Endometrial microvascular endothelial cells (primary cell): ENCODE data around the gene NLGN1. TPM values are rescaled to one million over a fixed set of nuclear protein-coding genes. Genes with fewer than 3 reads are reported as not detected.
"Not testable (repeated sequence)": the region's sequence is repeated elsewhere in the genome, so short reads cannot be mapped to it uniquely, and the experiment has no call there.

Experiments used
- in situ Hi-C: cut with HindIII; loops from 2 replicates; pipeline ENCODE4 v1.10.0; 2017; ENCODE audit warnings: low sequenced_read_pairs, low pct_unique_long_range_greater_than_20kb; ENCODE audit errors: inconsistent ontology term
- total RNA-seq: library from RNA; depleted of rRNA; stranded (reverse); fragments of >200 nt; gene quantifications from one replicate; pipeline ENCODE4 v1.2.3, GENCODE V29; 2015; ENCODE audit errors: inconsistent ontology term

Gene NLGN1
- total RNA-seq = 10.3 TPM

- in situ Hi-C loops = loop anchor here (25.0 kb wide), 1 partner anchor 585 kb away; no protein-coding TSS in a partner anchor
Measured at GRCh38 chr3:173397161-173398110, at the start of gene NLGN1. NLGN1 (plus strand) TSS chr3:173397744.

DNA sequence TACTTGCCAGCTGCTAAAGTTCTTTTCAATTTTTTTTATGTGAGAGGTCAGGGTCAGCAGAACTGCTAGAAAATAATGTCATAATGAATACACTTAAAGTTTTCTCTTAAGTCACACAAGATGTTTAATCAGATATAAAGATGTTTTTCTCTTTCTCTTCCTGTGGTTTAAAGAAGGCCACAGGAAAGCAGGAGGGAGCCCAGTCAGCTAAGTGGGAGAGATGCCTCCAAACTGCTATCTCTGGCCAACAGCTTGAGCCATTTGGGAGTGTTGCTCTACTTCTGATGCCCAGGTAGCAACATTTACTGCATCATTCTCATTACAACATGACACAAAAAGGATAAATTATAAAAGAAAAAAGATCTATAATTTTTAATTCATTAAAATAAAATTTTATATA, 45.7 kb upstream of the NLGN1 start:
- in situ Hi-C loops = no loop called here

- in situ Hi-C loops = not testable (repeated sequence)
Measured at GRCh38 chr3:173353137-173353536, 44.4 kb upstream of the NLGN1 start.

- in situ Hi-C loops = no loop called here
Measured at GRCh38 chr3:173354124-173354523, 43.4 kb upstream of the NLGN1 start.

DNA sequence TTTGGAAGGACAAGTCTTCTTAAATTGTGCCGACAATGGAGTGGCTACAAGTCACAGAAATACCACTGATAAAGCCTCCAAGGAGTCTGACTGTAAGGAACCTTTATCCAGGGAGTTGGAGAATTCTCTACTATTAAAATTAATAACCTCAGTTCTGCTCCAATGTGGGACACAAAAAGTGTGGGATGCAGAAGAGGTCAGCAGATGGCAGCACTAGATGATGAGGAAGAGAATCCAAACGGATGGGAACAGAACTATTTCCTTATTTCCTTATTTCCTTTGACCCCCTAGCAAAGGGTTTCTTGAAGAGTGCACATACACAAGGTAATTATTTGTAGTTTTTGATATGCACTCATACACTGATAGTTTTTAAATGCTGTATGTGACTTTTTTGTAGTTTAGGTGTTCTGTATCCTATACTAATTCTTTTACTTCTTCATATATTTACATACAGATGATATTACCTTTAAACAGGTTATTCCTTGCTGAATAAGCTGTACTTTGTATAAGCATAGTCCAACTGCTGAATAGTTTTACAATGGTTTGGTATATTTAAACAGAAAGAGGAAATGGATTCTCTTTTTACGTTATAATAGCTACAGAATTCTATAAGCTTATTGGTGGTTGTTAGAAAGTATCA, 25.6 kb upstream of the NLGN1 start:
- in situ Hi-C loops = no loop called here

- in situ Hi-C loops = loop anchor here (25.0 kb wide), 1 partner anchor 568 kb away; no protein-coding TSS in a partner anchor
Measured at GRCh38 chr3:173380681-173381080, 16.9 kb upstream of the NLGN1 start.

GRCh38 chr3:173381936-173382335, 15.6 kb upstream of the NLGN1 start:
- in situ Hi-C loops = loop anchor here (25.0 kb wide), 1 partner anchor 570 kb away; no protein-coding TSS in a partner anchor

DNA sequence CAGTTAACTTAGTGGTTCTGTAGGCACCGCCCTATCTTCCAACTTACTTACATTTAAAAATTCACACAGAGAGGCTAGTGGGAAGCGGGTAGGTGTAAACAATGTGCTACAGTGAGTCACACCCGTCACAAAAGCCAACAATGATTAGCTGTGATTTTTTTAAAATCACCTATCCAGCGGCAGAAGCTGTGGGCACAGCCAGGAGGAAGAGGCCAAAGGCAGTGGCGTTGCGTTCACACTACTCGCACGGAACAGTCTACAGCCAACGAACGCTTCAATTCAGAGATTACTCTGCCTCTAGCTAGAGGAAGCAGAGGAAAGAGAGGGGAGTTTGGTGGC, 2.5 kb upstream of the NLGN1 start:
- in situ Hi-C loops = loop anchor here (25.0 kb wide), 1 partner anchor 583 kb away; no protein-coding TSS in a partner anchor

GRCh38 chr3:173395412-173396181, 1.9 kb upstream of the NLGN1 start:
- in situ Hi-C loops = loop anchor here (25.0 kb wide), 1 partner anchor 583 kb away; no protein-coding TSS in a partner anchor

DNA sequence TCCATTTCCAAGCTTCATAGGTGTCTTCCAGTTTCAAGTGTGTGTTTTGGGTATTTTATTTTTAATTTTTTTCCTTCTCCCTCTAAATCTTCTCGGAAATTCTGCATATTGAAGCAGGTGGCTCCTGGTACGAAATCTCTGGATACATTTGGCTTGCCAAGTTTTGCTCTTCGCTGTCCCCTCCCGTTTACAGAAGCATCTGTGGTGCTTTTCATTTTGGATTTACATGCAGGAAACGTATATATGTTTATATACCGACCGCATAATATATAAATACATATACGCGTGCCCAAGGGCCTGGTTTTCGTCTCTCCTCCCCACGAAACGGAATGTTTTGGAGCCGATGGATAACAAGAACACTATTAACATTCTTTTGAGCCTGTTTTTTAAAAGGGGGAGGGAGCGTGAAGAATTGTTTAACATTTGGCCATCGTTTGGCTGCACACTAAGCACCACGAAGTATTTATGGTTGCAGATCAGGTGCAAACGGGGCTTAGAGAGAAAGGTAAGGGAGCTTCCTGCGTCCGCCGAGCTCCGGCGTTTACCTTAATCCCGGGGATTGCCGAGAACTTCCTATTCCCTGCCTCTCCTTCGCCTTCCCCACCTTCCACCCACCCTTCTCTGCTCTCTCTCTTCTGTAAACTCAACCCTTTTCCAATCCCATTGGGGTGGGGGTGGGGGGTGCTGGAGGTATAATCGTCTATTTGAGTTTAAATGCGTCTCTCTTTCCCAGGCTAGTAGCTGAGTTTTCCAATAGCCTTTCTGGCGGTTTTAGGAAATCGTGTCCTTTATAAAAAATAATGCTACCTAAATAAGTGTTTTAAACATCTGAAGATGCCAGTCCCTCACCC, 1.1 kb upstream of the NLGN1 start:
- in situ Hi-C loops = loop anchor here (25.0 kb wide), 1 partner anchor 584 kb away; no protein-coding TSS in a partner anchor

- in situ Hi-C loops = loop anchor here (25.0 kb wide), 1 partner anchor 586 kb away; no protein-coding TSS in a partner anchor
Measured at GRCh38 chr3:173398111-173398479, 551 bp downstream of the NLGN1 start.

DNA sequence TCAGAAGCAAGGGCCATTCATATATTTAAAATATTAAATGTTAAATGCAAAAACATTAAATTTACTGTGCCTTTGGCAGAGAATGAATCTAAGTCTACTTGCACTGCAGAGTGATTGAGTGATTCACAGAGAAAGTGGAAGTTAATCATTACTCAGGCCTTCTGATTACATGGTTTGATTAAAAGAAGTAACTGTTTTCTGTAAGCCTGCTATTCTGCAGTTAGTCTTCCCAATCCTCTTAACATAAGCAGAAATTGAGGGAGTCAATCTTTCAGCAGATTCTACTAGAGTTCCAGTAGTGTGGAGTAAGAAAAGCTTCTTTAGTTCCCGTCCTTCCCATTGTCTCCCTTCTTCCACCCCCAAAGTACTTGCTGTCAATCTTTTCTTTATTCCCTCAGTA, 1.5 kb downstream of the NLGN1 start:
- in situ Hi-C loops = loop anchor here (25.0 kb wide), 1 partner anchor 587 kb away; no protein-coding TSS in a partner anchor

GRCh38 chr3:173401369-173401768, 3.8 kb downstream of the NLGN1 start:
- in situ Hi-C loops = no loop called here

GRCh38 chr3:173402656-173403055, 5.1 kb downstream of the NLGN1 start:
- in situ Hi-C loops = no loop called here

DNA sequence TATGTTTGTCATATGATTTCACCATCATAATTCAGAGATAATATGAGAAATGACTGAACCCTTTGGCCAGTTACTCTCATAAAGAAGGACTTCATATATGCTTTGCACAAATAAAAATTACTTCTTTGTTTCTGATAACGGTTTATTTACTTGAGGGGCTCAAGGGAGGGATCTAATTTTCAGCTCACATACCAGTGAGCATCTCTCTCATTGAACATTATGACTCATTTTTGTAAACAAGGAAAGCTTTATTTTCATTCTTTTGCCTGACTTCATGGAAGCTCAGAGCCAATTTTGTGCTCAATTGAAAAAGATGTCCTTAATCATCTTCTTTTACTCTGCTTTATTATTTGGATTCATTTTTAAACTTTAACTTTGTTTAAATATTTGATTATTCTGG, 5.8 kb downstream of the NLGN1 start:
- in situ Hi-C loops = no loop called here

DNA sequence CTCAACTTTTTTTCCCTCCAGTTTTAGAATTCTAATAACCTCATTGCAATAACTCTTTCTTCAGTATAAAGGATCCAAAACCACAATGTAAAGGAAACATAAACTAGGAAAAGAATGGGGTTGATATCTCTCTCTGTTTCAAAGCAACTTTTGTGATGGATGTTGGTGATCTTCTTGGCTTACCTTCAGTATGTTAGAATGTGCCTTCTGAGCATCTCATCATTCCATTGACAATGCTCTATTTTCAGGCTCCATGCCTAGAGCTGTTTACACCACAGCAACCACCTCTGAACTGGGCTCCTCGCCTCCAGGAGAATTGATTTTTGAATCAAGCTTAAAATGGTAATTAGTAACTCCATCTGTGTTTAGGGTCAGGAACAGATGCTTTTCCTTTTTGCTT, 6.6 kb downstream of the NLGN1 start:
- in situ Hi-C loops = no loop called here

DNA sequence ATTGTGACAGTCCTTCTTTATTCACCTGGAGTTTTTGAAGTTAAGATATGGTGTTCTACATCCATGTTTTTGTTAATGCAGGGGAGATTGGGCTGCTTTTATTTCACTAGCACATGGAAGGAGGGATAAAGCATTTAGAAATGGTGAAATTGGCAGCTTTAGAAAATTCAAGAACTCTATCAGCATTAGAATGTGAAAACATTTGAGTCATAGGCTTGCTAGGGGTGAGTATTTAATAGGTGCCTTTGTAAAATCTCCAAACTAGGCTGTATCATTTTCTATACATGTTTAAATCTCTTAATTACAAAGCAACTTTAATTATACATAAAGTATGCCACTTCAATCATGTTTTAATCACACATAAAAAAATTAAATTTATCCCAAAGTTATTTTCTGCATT, 12.9 kb downstream of the NLGN1 start:
- in situ Hi-C loops = no loop called here

- in situ Hi-C loops = no loop called here
Measured at GRCh38 chr3:173410849-173411248, 13.3 kb downstream of the NLGN1 start.
